ENCODE measurements around the gene FAU.

The FAU gene

GRCh38 chr11:65135633-65136145, 13.8 kb upstream of the FAU start:
- no peak for DNase-seq (ENCODE audit: low spot score)

DNA sequence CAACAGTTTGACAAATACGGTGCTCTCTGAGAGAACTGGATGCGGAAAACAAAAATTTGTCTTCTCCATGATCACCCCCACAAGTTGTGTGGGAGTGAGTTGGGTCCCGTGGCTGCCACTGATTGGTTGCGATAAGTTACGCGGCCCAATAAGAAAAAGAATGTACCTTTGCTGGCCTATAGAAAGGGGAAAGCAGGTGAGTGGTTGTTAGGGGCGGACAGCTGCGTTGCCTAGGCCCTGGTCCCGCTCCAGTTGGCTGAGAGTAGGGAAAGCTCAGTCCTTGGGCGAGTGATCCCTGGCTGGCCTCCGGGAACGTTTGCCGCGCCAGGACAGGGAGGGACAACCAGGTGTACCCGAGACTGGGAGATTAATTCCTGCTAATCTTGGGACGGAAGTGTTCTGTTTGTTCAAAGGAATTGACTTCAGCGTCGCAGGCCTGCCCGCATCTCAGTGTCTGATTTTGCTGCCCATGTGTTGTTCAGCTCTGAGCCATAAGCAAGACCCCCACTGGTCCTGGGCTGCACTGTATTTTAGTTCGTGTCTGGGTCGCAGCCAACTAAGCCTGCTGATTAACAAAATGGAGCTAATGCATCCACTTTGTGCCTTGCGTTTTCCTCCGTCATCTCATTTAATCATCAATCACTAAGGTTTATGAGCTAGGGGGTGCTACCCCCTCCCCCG, 13.2 kb upstream of the FAU start:
- DNase-seq (ENCODE audit: low spot score), result peak; percentile 93

DNA sequence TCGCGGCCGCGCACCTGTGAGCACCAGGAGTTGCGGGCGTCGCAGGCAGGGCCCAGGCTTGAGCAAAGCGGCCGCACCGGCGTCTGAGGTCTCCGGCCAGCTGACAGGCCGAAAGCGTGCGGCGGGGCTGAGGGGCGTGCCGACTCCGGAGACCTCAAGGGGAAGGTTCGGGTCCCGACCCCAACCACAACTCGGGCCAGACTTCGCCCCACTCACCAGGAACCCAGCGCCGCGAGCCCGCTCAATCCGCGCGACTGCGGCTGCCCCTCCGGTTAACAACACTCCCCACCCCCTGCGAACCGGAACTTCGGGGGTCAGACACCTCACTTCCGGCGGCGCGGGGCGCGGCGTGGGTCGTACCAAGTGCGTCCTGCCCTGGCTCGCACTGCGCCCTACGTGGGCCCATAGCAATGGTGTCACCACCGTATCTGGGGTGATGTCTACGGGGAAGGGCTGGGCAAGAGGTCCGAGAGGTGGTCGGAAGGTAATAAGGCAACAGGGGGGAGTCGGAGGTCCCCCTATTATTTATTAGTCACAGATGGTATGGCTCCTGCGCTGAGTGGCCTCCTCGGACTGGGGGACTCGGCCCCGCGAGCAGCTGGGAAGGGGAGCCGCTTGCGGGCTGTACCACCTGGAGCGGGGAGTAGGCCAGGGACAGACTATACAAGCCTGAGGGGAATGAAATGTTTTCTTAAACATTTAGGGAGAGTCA, 12.5 kb upstream of the FAU start, which contains the start of gene SYVN1:
TSS of gene SYVN1 (minus strand) at position 280 of the 712 bp plus-strand sequence. CDS start 918 bp downstream, outside the sequence.
- DNase-seq (ENCODE audit: low spot score), result peak; percentile 90

DNA sequence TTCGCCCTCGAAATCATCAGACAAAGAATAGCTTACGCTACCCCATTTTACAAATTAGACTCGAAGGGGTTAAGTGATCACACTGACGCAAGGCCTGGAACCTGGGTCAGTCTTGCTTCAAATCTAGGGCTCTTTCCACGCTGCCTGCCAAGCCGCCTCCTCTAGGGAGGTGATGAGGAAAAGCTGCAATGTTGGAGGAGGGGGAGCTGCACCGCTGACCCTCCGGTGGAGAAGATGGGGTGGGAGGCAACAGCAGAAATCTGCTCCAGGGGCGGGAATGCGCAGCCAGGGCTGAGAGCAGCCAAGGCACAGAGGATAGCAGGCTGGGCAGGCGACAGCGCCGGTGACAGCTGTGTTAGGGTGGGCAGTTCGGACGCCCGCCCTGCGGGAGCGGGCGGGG, 11.8 kb upstream of the FAU start:
- no peak for DNase-seq (ENCODE audit: low spot score)

GRCh38 chr11:65132988-65133700, 11.2 kb upstream of the FAU start:
- peak; percentile 39 for DNase-seq (ENCODE audit: low spot score)

- no peak for DNase-seq (ENCODE audit: low spot score)
Observed at GRCh38 chr11:65132238-65132987, 10.5 kb upstream of the FAU start.

- no peak for DNase-seq (ENCODE audit: low spot score)
Observed at GRCh38 chr11:65131895-65132237, 9.9 kb upstream of the FAU start.

- no peak for DNase-seq (ENCODE audit: low spot score)
Observed at GRCh38 chr11:65131417-65131776, 9.5 kb upstream of the FAU start.

DNA sequence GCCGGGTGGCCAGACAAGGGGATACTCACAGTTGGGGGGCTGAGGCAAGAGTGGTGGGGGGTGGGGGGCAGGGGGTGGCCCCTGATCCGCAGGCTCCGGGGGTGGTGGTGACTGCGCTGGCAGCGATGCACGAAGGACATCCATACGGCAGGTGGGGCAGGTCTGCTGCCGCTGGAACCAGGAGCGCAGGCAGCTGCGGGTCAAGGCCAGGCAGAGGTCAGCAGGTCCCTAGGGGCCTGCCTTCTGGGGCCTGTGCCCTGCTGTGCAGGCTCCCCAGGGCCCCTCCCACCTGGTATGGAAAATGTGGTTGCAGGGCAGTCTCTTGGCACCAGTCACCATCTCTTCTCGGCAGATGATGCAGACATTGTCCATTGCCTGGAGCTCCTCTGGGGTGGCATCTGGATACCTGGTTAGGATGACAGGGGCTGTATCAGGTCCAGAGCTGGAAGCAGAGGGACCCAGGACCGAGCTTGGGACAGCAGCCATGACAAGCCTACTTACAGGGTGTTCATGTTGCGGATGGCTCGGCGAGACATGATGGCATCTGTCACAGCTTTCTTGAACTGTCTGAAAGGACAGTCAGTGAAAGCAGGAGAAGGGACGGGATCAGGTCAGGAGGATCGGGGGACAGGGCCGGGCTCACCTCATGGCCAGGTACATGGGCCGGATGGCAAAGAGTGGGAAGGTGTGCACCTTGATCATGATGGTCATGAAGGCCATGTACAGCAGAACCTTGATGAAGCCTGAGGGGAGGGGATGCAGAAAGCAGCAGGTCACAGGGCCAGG, 8.9 kb upstream of the FAU start:
- DNase-seq (ENCODE audit: low spot score), result no peak

GRCh38 chr11:65129649-65130441, 7.9 kb upstream of the FAU start:
- DNase-seq (ENCODE audit: low spot score), result no peak

DNA sequence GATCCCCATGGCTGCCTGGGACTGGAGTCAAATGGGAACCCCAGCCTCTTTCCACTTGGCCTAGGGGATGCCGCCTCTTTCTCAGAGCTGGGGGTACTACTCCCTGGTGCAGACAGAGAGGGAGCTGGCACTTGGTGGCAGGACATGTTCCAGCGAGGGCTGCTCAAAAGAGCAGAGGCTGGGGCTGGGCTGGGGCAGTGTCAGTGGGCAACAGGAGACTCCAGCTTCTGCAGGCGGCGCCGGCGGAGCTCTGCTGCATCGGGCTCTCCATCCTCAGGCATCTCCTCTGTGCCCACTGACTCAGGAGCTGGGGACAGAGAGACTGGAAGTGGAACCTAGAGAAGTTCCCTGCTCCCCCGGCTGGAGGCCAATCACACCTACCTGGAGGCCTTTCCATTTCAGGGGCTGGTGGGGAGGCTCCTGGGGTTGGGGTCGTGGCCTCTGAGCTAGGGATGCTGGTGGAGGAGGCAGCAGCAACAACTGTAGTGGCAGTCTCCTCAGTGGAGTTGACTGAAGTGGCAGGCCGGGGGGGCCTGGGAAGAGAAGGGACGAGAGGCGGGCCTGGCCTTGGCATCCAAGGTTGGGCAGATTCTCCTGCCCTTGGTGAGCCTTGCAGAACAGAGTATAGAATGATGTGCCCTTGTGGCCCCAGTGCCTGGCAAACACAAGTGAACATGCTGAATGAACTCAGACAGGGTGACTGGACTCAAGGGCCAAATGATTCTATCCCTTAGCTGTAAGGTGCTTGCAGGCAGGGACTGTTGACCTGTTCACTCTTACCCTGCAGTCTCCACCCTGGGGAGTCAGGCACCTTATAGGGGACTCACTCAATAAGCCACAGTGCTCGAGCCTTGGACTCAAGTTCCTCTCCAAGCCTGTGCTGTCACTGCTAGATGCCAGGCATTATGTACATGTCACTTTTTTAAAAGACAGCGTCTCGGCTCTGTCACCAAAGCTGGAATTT, 6.5 kb upstream of the FAU start:
- no peak for DNase-seq (ENCODE audit: low spot score)

DNA sequence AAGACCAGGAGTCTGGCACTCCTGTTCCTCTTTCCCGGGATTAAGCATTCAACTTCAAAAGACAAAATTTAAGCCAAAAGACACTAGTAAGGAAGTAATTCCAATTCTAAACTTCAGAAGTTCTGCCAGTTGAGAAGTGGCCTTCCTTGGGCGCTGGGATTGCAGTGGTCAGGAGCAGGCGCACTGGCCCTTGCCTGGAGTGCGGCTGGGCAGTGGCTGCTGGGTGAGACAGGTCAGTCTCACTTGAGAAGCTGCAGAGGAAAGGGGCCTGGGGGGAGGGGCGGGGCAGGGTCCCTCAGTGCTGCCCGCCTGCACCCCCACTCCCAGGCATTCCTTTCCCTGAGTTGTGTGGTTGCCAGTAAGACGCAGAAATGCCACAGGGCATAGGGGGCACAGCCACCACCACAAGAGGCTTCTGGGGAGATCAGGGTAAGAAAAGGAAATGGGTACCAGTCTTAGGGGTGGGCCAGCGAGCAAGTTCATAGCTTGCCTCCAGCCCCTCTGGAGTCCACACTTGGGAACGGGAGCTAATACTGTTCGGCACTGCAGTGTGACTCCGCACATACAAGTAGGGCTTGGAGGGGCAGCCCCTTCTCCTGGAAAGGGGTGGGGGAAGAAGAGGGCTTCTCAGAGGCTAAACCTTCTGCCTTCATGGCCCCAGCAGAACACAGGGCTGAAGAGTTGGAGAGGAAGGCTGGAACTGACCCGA, 5.7 kb upstream of the FAU start:
- DNase-seq (ENCODE audit: low spot score), result no peak

DNA sequence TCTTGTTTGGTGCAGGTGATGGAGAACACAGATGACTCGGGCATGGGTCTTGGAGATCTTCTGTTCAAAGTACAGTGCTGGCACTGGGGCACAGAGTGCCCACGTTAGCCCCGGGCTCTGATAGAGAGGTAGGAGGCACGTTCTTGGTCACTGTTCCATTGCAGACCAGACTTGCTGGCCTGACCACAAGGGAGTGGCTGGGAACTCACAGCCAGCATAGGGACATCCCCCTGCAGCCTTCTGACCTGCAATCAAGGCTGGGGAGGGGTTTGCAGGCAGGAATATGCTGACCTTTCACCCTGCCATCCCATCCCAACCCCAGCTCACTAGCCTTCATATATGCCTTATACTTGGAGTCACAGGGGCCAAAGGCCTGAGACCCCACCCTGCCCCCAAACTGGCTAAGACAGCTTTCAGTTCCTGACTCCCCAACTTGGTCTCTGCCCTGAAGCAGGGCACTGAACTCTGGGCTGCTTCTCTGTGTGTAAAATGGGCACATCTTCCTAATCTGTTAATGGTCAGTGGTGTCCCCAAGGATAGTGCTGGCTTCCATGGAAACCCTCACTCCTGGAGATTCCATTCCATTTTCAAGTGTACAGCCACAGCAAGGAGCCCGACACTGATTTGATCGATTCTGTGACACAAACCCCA, 4.8 kb upstream of the FAU start:
- DNase-seq (ENCODE audit: low spot score), result no peak

DNA sequence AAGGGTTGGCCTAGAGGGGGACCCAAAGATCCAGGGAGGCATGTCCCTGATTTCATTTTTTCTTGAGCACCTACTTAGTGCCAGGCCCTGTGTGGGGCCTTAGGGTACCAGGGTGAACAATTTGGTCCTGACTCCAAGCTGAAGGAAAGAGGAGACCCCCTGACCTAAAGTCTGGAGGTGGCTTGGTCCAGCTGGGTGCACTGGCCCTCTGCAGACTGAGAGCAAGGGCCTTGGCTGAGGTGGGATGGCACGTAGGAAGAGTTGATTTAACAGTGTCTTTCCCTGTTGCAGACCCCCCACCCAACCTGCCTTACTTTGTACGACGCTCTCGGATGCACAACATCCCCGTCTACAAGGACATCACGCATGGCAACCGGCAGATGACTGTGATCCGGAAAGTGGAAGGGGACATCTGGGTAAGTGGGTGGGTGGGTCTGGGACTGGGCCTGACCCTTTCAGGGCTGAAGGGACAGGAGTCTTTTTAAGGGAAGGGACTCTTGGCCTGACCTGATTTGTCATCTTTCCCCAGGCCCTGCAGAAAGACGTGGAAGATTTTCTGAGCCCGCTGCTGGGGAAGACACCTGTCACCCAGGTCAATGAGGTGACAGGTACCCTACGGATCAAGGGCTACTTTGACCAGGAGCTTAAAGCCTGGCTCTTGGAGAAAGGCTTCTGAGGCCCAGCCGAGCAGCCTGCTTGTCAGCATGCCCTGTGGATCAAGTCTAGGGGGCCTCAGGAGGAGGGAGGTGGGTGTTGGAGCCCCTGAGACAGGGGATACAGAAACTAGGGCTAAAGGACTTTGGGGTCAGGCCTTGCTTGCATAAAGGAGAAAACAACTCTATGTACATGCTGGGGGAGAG, 3.5 kb upstream of the FAU start:
- DNase-seq (ENCODE audit: low spot score), result no peak

DNA sequence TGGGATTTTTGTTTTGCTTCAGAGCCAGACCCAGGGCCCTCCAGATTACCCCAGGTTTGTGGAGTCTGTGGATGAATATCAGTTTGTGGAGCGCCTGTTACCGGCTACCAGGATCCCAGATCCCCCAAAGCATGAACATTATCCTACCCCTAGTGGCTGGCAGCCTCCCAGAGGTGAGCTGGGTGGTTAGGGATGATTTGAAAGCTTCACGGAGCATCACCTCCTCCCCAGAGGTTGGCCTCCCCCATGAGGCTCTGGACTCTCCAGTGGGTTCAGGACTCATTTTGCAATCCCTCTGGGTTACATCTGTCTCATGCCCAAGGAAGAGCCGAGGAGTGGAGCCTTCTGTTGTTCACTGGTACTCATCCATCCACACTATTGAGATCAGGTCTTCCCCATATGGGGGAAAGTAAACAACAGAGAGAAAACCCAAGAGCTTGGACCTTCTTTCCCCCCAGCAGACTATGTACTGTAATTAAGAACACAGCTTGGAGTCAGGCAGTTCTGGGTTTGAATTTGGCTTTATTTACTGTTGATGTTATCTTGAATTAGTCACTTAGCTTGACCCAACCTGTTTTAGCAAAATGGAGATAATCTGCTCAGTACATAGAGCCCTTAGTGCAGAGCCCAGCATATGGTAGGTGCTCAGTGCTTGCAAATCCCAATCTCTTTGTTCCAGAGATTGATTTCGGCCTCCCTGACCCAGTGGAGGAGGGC, 2.7 kb upstream of the FAU start:
- no peak for DNase-seq (ENCODE audit: low spot score)

DNA sequence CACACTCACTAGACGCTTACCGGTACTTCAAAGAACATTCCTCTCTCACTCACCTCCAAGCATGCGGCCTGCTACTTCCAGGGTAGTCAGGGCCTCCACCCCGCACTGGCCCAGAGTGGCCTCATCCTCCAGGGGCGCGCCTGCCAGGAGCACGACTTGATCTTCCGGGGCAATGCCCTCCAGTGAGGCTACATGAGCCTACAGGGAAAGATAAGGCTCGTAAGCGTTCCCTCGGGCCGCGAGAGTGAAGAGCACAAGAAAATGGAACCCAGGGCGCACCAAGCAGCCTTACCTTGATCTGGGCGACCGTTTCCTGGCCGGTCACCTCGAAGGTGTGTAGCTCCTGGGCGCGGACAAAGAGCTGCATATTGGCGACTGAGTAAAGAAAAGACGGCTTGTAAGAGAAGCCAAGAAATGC, 478 bp downstream of the FAU start:
- no peak for DNase-seq (ENCODE audit: low spot score)

- no peak for DNase-seq (ENCODE audit: low spot score)
Observed at GRCh38 chr11:65120831-65121230, 1.1 kb downstream of the FAU start.

All from CD4-positive, alpha-beta T cell treated with Interleukin-2 at 100 ng/mL for 4 hours (primary cell).